GM12892 (cell line): Measurements from ENCODE around the gene CLDN5.

Experiments
- POLR2A ChIP-seq: IDR thresholded peaks from 2 replicates; pipeline ENCODE4 v1.6.1; 2011; ENCODE audit warnings: low read depth, low read length, control low read depth
- POLR2AphosphoS5 ChIP-seq: IDR thresholded peaks from 2 replicates; pipeline ENCODE4 v1.6.1; 2011; ENCODE audit warnings: low read depth, low read length, control low read depth
- TAF1 ChIP-seq: IDR thresholded peaks from 2 replicates; pipeline ENCODE4 v1.6.1; 2011; ENCODE audit warnings: low read depth, mild to moderate bottlenecking, control low read depth, low read length, borderline replicate concordance

GRCh38 chr22:19520566-19521305 is 3.5 kb downstream of the CLDN5 start:
- TF ChIP-seq POLR2AphosphoS5 (no peak), TAF1 (no peak), POLR2A (no peak)
